ENCODE results near the gene NR3C2. TPM values are rescaled to one million over a fixed set of nuclear protein-coding genes. Genes with fewer than 3 reads are reported as not detected.

NR3C2 gene
- total RNA-seq, 1 experiment from 2014 or later: 0.96 TPM

DNA sequence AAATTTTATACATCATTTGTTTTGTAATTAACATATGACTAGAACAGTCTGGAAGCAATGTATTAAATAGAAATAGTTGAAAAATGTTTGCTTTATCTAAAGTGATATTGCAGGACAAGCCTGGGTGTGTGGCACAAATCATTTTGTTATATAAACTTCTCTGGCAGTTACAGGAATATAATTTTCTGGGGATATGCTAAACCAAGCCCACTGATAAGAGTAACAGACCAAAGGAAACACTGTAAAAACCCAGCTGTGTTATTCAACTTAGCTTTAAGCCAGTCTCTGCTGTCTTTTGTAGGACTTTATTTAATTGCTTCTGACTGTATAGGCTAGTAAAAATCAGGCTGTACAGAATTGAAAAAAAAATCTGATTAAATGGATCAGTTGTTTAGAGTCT lies 156.2 kb downstream of the NR3C2 start:
- Histone ChIP-seq H3K9me2 (ENCODE audit: insufficient read depth) (no peaks in the 10 kb centered on the region), H3F3A (ENCODE audit: insufficient read depth, low read depth) (no peaks in the 10 kb centered on the region), H3K9me3 (ENCODE audit: insufficient read depth, low read depth) (no peaks in the 10 kb centered on the region), H2AFZ (no peak overlapping the region), H3K4me2 (no peak overlapping the region), H3K4me1 (replicated peaks; ENCODE audit: insufficient read depth) (no peaks in the 10 kb centered on the region), H3K27ac (no peak overlapping the region), H3K36me3 (ENCODE audit: low read depth) (no peaks in the 10 kb centered on the region), H3K79me2 (ENCODE audit: low read depth) (no peaks in the 10 kb centered on the region), H4K20me1 (ENCODE audit: insufficient read depth) (no peaks in the 10 kb centered on the region), H3K27me3 (ENCODE audit: insufficient read depth, low read depth) (no peaks in the 10 kb centered on the region), H3K4me3 (no peak overlapping the region)
- POLR2A ChIA-PET (ENCODE audit: unreplicated experiment): no interaction called here
- TF ChIP-seq, protein P1, sequence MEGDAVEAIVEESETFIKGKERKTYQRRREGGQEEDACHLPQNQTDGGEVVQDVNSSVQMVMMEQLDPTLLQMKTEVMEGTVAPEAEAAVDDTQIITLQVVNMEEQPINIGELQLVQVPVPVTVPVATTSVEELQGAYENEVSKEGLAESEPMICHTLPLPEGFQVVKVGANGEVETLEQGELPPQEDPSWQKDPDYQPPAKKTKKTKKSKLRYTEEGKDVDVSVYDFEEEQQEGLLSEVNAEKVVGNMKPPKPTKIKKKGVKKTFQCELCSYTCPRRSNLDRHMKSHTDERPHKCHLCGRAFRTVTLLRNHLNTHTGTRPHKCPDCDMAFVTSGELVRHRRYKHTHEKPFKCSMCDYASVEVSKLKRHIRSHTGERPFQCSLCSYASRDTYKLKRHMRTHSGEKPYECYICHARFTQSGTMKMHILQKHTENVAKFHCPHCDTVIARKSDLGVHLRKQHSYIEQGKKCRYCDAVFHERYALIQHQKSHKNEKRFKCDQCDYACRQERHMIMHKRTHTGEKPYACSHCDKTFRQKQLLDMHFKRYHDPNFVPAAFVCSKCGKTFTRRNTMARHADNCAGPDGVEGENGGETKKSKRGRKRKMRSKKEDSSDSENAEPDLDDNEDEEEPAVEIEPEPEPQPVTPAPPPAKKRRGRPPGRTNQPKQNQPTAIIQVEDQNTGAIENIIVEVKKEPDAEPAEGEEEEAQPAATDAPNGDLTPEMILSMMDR (conservative IDR thresholded peaks at IDR 0.05): no peak
- no peak for TF ChIP-seq EZH2 (IDR thresholded peaks at IDR 0.05; ENCODE audit: low read depth)
- BruUV-seq (replicated peaks): no TSS peak
- intact Hi-C loops (cut with micrococcal nuclease; ENCODE audit: unreplicated experiment): no loop called here
- no peak for DNase-seq
- CTCF ChIA-PET: no interaction called here

DNA sequence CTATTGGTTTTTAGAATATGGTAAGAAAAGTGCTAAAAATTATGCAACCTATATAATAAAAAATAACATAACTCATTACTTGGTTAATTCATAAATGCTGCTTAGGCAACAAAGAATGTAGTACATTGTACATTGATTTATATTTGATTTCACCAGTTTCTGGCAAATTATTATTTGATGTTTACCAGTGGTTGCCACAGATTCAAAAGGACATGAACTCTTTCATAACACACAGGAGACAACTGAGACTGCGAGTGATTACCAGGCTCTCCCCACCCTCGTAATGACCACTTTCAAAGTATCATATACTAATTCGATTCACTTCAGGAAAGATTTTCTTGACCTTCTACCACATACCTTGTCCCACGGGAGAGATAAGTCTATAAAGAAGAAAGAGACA lies 158.5 kb downstream of the NR3C2 start:
- no TSS peak for BruUV-seq (replicated peaks)
- Histone ChIP-seq H3K9me2 (ENCODE audit: insufficient read depth) (no peaks in the 10 kb centered on the region), H3K4me2 (no peak overlapping the region), H3K36me3 (ENCODE audit: low read depth) (no peaks in the 10 kb centered on the region), H2AFZ (no peak overlapping the region), H4K20me1 (ENCODE audit: insufficient read depth) (no peaks in the 10 kb centered on the region), H3K27me3 (ENCODE audit: insufficient read depth, low read depth) (no peaks in the 10 kb centered on the region), H3F3A (ENCODE audit: insufficient read depth, low read depth) (no peaks in the 10 kb centered on the region), H3K4me1 (replicated peaks; ENCODE audit: insufficient read depth) (no peaks in the 10 kb centered on the region), H3K27ac (no peak overlapping the region), H3K9me3 (ENCODE audit: insufficient read depth, low read depth) (no peaks in the 10 kb centered on the region), H3K79me2 (ENCODE audit: low read depth) (no peaks in the 10 kb centered on the region), H3K4me3 (no peak overlapping the region)
- ChIA-PET POLR2A (ENCODE audit: unreplicated experiment) (no interaction called here), CTCF (no interaction called here)
- intact Hi-C loops (cut with micrococcal nuclease; ENCODE audit: unreplicated experiment): no loop called here
- TF ChIP-seq EZH2 (IDR thresholded peaks at IDR 0.05; ENCODE audit: low read depth): no peak
- TF ChIP-seq, protein P1 (conservative IDR thresholded peaks at IDR 0.05): no peak
- DNase-seq: no peak

DNA sequence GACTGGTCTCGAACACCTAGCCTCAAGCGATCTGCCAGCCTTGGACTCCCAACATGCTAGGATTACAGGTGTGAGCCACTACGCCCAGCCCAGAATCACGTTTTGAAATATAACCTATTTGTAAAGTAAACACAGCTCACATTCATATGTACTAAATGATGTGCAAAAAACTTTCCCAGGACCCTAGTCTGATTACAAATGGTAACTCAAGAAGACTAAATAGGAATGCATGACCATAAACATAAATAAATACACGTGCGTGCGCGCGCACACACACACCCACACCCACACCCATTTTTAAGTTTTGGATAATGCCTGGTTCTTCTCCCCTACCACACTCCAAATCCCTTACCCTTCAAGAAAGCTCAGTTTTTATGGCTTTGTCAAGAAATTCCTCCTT lies 163.9 kb downstream of the NR3C2 start:
- no peak for DNase-seq
- H3K4me1 ChIP-seq (replicated peaks; ENCODE audit: insufficient read depth): no peaks in the 10 kb centered on the region
- H3K9me3 ChIP-seq (ENCODE audit: insufficient read depth, low read depth): no peaks in the 10 kb centered on the region
- H3K4me3 ChIP-seq: no peak overlapping the region
- ChIA-PET POLR2A (ENCODE audit: unreplicated experiment) (no interaction called here), CTCF (no interaction called here)
- intact Hi-C loops (cut with micrococcal nuclease; ENCODE audit: unreplicated experiment): no loop called here
- no peaks in the 10 kb centered on the region for H3F3A ChIP-seq (ENCODE audit: insufficient read depth, low read depth)
- no peaks in the 10 kb centered on the region for H3K27me3 ChIP-seq (ENCODE audit: insufficient read depth, low read depth)
- no peaks in the 10 kb centered on the region for H3K79me2 ChIP-seq (ENCODE audit: low read depth)
- H3K9me2 ChIP-seq (ENCODE audit: insufficient read depth): no peaks in the 10 kb centered on the region
- H2AFZ ChIP-seq: no peak overlapping the region
- no peaks in the 10 kb centered on the region for H3K36me3 ChIP-seq (ENCODE audit: low read depth)
- no peak for TF ChIP-seq EZH2 (IDR thresholded peaks at IDR 0.05; ENCODE audit: low read depth)
- TF ChIP-seq, protein P1 (conservative IDR thresholded peaks at IDR 0.05): no peak
- no TSS peak for BruUV-seq (replicated peaks)
- H3K4me2 ChIP-seq: no peak overlapping the region
- H3K27ac ChIP-seq: no peak overlapping the region
- no peaks in the 10 kb centered on the region for H4K20me1 ChIP-seq (ENCODE audit: insufficient read depth)

Data from PC-9 (cell line).